HEK293 (cell line): Measurements from ENCODE around the gene B3GALT2.

Source experiments
- CTCF ChIP-seq: fragments of 450-650 bp; formaldehyde crosslinking; IDR thresholded peaks from 2 replicates; pipeline ENCODE4 v1.5.1; 2016; ENCODE audit warnings: missing biosample characterization, missing genetic modification characterization
- GFI1B ChIP-seq: fragments of 450-650 bp; formaldehyde crosslinking; IDR thresholded peaks from 2 replicates; pipeline ENCODE4 v1.5.1; 2016; ENCODE audit warnings: missing biosample characterization, missing genetic modification characterization
- HOXA7 ChIP-seq: sonication (generic); formaldehyde crosslinking; IDR thresholded peaks from 2 replicates; pipeline ENCODE4 v1.8.1; 2022; ENCODE audit warnings: missing genetic modification reagents, borderline replicate concordance
- KLF17 ChIP-seq: fragments of 450-650 bp; formaldehyde crosslinking; IDR thresholded peaks from 2 replicates; pipeline ENCODE4 v1.5.1; 2016; ENCODE audit warnings: missing biosample characterization, missing genetic modification characterization
- SETDB1 ChIP-seq: IDR thresholded peaks from one replicate; pipeline ENCODE4 v1.6.1; 2017; ENCODE audit warnings: mild to moderate bottlenecking, low read length, moderate library complexity, mixed read lengths; ENCODE audit not compliant: insufficient read length
- ZBTB21 ChIP-seq: fragments of 450-650 bp; formaldehyde crosslinking; IDR thresholded peaks from 2 replicates; pipeline ENCODE4 v1.5.1; 2017; ENCODE audit warnings: missing biosample characterization, missing genetic modification characterization
- ZNF133 ChIP-seq: fragments of 450-650 bp; formaldehyde crosslinking; IDR thresholded peaks from 2 replicates; pipeline ENCODE4 v1.5.1; 2016; ENCODE audit warnings: missing biosample characterization, missing genetic modification characterization
- ZNF138 ChIP-seq: fragments of 450-650 bp; formaldehyde crosslinking; IDR thresholded peaks from 2 replicates; pipeline ENCODE4 v1.5.1; 2016; ENCODE audit warnings: missing biosample characterization, missing genetic modification characterization, borderline replicate concordance
- ZNF184 ChIP-seq: fragments of 450-650 bp; IDR thresholded peaks from 2 replicates; pipeline ENCODE4 v1.5.1; 2018; ENCODE audit warnings: missing biosample characterization, mild to moderate bottlenecking, missing genetic modification characterization
- ZNF2 ChIP-seq: fragments of 450-650 bp; formaldehyde crosslinking; IDR thresholded peaks from 2 replicates; pipeline ENCODE4 v1.5.1; 2016; ENCODE audit warnings: missing biosample characterization, missing genetic modification characterization
- ZNF398 ChIP-seq: fragments of 450-650 bp; formaldehyde crosslinking; IDR thresholded peaks from 2 replicates; pipeline ENCODE4 v1.5.1; 2017; ENCODE audit warnings: missing biosample characterization, missing genetic modification characterization
- ZNF529 ChIP-seq: fragments of 450-650 bp; formaldehyde crosslinking; IDR thresholded peaks from 2 replicates; pipeline ENCODE4 v1.5.1; 2017; ENCODE audit warnings: missing genetic modification characterization, missing biosample characterization; ENCODE audit not compliant: insufficient replicate concordance
- ZNF621 ChIP-seq: fragments of 450-650 bp; formaldehyde crosslinking; IDR thresholded peaks from 2 replicates; pipeline ENCODE4 v1.5.1; 2017; ENCODE audit warnings: missing biosample characterization, missing genetic modification characterization

GRCh38 chr1:193221651-193222050, 35.2 kb upstream of the B3GALT2 start:
- no peak for TF ChIP-seq ZNF621 (tag by site-specific recombination)
- no peak for TF ChIP-seq CTCF (tag by site-specific recombination)
- TF ChIP-seq GFI1B, result no peak
- TF ChIP-seq ZNF398 (tag by site-specific recombination), result no peak
- no peak for TF ChIP-seq ZBTB21 (tag by site-specific recombination)
- no peak for TF ChIP-seq ZNF2 (tag by site-specific recombination)
- no peak for TF ChIP-seq ZNF529 (tag by site-specific recombination)
- TF ChIP-seq KLF17 (tag by site-specific recombination), result no peak
- no peak for TF ChIP-seq ZNF133
- no peak for TF ChIP-seq HOXA7 (CRISPR knock-in tag)
- TF ChIP-seq ZNF184 (tag by site-specific recombination), result no peak
- no peak for TF ChIP-seq SETDB1
- no peak for TF ChIP-seq ZNF138 (tag by site-specific recombination)
